Activated gamma-delta T cell treated with anti-CD3 and anti-CD28 coated beads, Interleukin-2, amount 50 U/mL, for 16 hours (primary cell): ENCODE data around the gene NFAM1.
A peak's percentile ranks its signal among the peaks of the same experiment; 100 is the strongest.

Experiments
- DNase-seq: peaks from one replicate; pipeline ENCODE4 v3.0.0-alpha.2; 2020; ENCODE audit warnings: low read depth

NFAM1 gene

GRCh38 chr22:42432020-42432596 lies at the start of gene NFAM1:
Gene NFAM1, minus strand, starts transcription at chr22:42432403. Its CDS starts 46 bp downstream, at chr22:42432357.
- no peak for DNase-seq

- DNase-seq: no peak
Measured at GRCh38 chr22:42475122-42475521, 42.9 kb upstream of the NFAM1 start.

GRCh38 chr22:42473484-42474193 lies 41.4 kb upstream of the NFAM1 start:
- DNase-seq: no peak

- no peak for DNase-seq
Measured at GRCh38 chr22:42472671-42473070, 40.5 kb upstream of the NFAM1 start.

- no peak for DNase-seq
Measured at GRCh38 chr22:42471441-42471840, 39.2 kb upstream of the NFAM1 start.

- no peak for DNase-seq
Measured at GRCh38 chr22:42470366-42471082, 38.3 kb upstream of the NFAM1 start.

GRCh38 chr22:42468841-42469240 lies 36.6 kb upstream of the NFAM1 start:
- DNase-seq: no peak

GRCh38 chr22:42462016-42462415 lies 29.8 kb upstream of the NFAM1 start:
- DNase-seq: no peak

GRCh38 chr22:42461511-42461910 lies 29.3 kb upstream of the NFAM1 start:
- no peak for DNase-seq

- DNase-seq: no peak
Measured at GRCh38 chr22:42459287-42460063, 27.3 kb upstream of the NFAM1 start.

GRCh38 chr22:42452916-42453315 lies 20.7 kb upstream of the NFAM1 start:
- no peak for DNase-seq

GRCh38 chr22:42452456-42452855 lies 20.3 kb upstream of the NFAM1 start:
- no peak for DNase-seq

- DNase-seq: no peak
Measured at GRCh38 chr22:42451499-42452145, 19.4 kb upstream of the NFAM1 start.

- no peak for DNase-seq
Measured at GRCh38 chr22:42450862-42451261, 18.7 kb upstream of the NFAM1 start.

- DNase-seq: no peak
Measured at GRCh38 chr22:42446151-42446550, 13.9 kb upstream of the NFAM1 start.

GRCh38 chr22:42444077-42444904 lies 12.1 kb upstream of the NFAM1 start:
- peak; percentile 52 for DNase-seq

- DNase-seq: no peak
Measured at GRCh38 chr22:42443240-42444076, 11.3 kb upstream of the NFAM1 start.

GRCh38 chr22:42442748-42443147 lies 10.5 kb upstream of the NFAM1 start:
- DNase-seq: no peak

- DNase-seq: no peak
Measured at GRCh38 chr22:42440728-42441127, 8.5 kb upstream of the NFAM1 start.
